HepG2 (cell line): ENCODE data around the gene TIPIN. TPM values are rescaled to one million over a fixed set of nuclear protein-coding genes. Genes with fewer than 3 reads are reported as not detected.

Experiments
- ASH2L ChIP-seq: fragments of 300-600, 200-600 bp; sonication (generic); IDR thresholded peaks from 2 replicates; pipeline ENCODE4 v1.7.0; 2017; ENCODE audit warnings: low read depth, mild to moderate bottlenecking, moderate library complexity, mixed read lengths, low read length; ENCODE audit not compliant: insufficient read length
- ATF1 ChIP-seq: IDR thresholded peaks from 2 replicates; pipeline ENCODE4 v1.6.1; 2016; ENCODE audit warnings: mild to moderate bottlenecking, control low read depth
- CREM ChIP-seq, 2 experiments: sonication (generic) in 1 of 2; formaldehyde crosslinking in 1 of 2; IDR thresholded peaks; 2 replicates each; pipeline versions ENCODE4 v1.4.0 to v1.6.1; 2016 to 2020; ENCODE audit warnings: antibody characterized with exemption in 1 of 2, mild to moderate bottlenecking in 1 of 2, missing genetic modification reagents in 1 of 2
- GATAD1 ChIP-seq: IDR thresholded peaks from 2 replicates; pipeline ENCODE4 v1.6.1; 2016; ENCODE audit warnings: missing genetic modification reagents, missing compliant biosample characterization
- HNRNPH1 ChIP-seq: fragments of 200-400 bp; formaldehyde crosslinking; optimal IDR thresholded peaks from 2 replicates; pipeline ENCODE3; 2017; ENCODE audit warnings: mild to moderate bottlenecking, low read depth, low read length
- MATR3 ChIP-seq: sonication (generic); formaldehyde crosslinking; IDR thresholded peaks from 2 replicates; pipeline ENCODE4 v1.4.0; 2020; ENCODE audit warnings: missing genetic modification reagents
- MLLT10 ChIP-seq: sonication (generic); formaldehyde crosslinking; IDR thresholded peaks from 2 replicates; pipeline ENCODE4 v1.4.0; 2020; ENCODE audit warnings: missing genetic modification reagents
- NCOA1 ChIP-seq: sonication (generic); formaldehyde crosslinking; IDR thresholded peaks from 2 replicates; pipeline ENCODE4 v1.9.0; 2021; ENCODE audit warnings: missing genetic modification reagents
- SALL1 ChIP-seq: sonication (generic); formaldehyde crosslinking; IDR thresholded peaks from 2 replicates; pipeline ENCODE4 v1.8.0; 2022; ENCODE audit warnings: mild to moderate bottlenecking, missing genetic modification reagents
- TBX2 ChIP-seq: sonication (generic); formaldehyde crosslinking; IDR thresholded peaks from 2 replicates; pipeline ENCODE4 v1.5.0; 2020; ENCODE audit warnings: missing genetic modification reagents, mild to moderate bottlenecking, borderline replicate concordance
- ZNF451 ChIP-seq: sonication (generic); formaldehyde crosslinking; IDR thresholded peaks from 2 replicates; pipeline ENCODE4 v1.5.0; 2020; ENCODE audit warnings: mild to moderate bottlenecking, missing genetic modification reagents
- ZNF570 ChIP-seq: sonication (generic); formaldehyde crosslinking; IDR thresholded peaks from 2 replicates; pipeline ENCODE4 v1.4.0; 2020; ENCODE audit warnings: mild to moderate bottlenecking, missing genetic modification reagents, borderline replicate concordance
- ZNF670 ChIP-seq: sonication (generic); formaldehyde crosslinking; IDR thresholded peaks from 2 replicates; pipeline ENCODE4 v1.8.0; 2022; ENCODE audit warnings: mild to moderate bottlenecking, missing genetic modification reagents, borderline replicate concordance
- ZNF777 ChIP-seq: sonication (generic); formaldehyde crosslinking; IDR thresholded peaks from 2 replicates; pipeline ENCODE4 v1.4.0; 2020; ENCODE audit warnings: missing genetic modification reagents
- polyA plus RNA-seq, 8 experiments: library from polyadenylated mRNA; depleted of rRNA in 3 of 8; stranded (reverse) in 7 of 8; unstranded in 1 of 8; fragments of >200 nt; fragmentation: Illumina TruSeq in 4 of 8; extraction: Trizol in 4 of 8; gene quantifications; 2 replicates each; pipeline versions ENCODE4 v1.2.1 to v1.2.3, GENCODE V29; 2011 to 2016; ENCODE audit warnings: low read depth in 4 of 8, missing spikeins in 1 of 8, mixed read lengths in 1 of 8; ENCODE audit not compliant: insufficient read depth in 1 of 8
- total RNA-seq, 5 experiments: library from RNA; depleted of rRNA; stranded (reverse); fragments of >200 nt; fragmentation: Illumina TruSeq; extraction: Trizol; gene quantifications; 2 replicates each; pipeline ENCODE4 v1.2.3, GENCODE V29; 2016; ENCODE audit warnings: low read depth in 1 of 5
- TF ChIP-seq, protein P1 (sequence below): sonication (generic); formaldehyde crosslinking; IDR thresholded peaks from 2 replicates; pipeline ENCODE4 v1.8.1; 2023; ENCODE audit warnings: missing genetic modification reagents, inconsistent platforms, borderline replicate concordance
- TF ChIP-seq, protein P2 (sequence below): sonication (generic); formaldehyde crosslinking; IDR thresholded peaks from 2 replicates; pipeline ENCODE4 v1.4.0; 2020; ENCODE audit warnings: missing genetic modification reagents, borderline replicate concordance
- TF ChIP-seq, protein P3 (sequence below): IDR thresholded peaks from 2 replicates; pipeline ENCODE4 v1.6.1; 2016; ENCODE audit warnings: low read depth
- TF ChIP-seq, protein P4 (sequence below): IDR thresholded peaks from 2 replicates; pipeline ENCODE4 v1.6.1; 2016; ENCODE audit warnings: missing compliant biosample characterization, missing genetic modification reagents, borderline replicate concordance
- TF ChIP-seq, protein P5 (sequence below): sonication (generic); formaldehyde crosslinking; IDR thresholded peaks from 2 replicates; pipeline ENCODE4 v1.5.0; 2020; ENCODE audit warnings: mild to moderate bottlenecking, missing genetic modification reagents, moderate library complexity

Gene TIPIN
- total and polyA plus RNA-seq, 2 of the 13 experiments (the other 11 are each of a cell fraction or from before 2014, with no cell fraction given), result 2.7 to 28.6 TPM

DNA sequence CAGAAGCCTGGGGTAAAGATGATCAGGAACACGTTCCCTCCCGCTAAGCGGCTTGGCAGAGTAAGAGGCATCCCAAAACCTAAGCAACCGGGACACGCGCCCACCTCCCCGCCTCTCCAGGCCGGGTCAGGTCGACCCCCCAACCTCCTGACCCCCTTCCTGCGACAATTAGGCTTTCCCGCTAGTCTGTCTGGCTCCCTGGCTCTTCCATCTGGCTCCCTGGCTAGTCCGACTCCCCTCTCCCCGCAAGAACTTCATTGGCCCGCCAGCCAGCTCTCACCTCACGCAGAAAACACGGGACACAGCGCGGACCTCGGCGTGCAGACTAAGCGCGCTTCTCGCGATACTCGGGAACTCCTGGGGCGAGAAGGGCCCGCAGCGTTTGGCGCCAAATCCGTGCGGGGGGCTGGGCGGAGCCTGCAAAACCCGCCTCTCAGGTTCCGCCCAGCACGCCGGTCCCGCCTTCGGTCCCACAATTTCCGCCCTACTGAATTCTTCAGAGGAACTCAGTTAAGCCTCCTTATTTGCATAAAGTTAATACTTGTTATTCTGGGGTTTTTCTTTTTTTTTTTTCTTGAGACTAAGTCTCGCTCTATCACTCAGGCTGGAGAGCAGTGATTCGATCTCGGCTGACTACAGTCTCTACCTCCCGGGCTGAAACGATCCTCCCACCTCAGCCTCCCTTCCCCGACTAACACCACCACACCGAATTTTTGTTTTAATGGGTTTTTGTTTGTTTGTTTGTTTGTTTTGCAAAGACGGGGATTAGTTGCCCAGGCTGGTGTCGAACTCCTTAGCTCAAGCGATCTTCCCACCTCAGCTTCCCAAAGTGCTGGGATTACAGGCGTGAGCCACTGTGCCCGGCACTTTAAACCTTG is at the start of gene TIPIN (continued):
- TF ChIP-seq CREM (IDR thresholded peaks at IDR 0.05) (peak; percentile 71), CREM (CRISPR knock-in tag; IDR thresholded peaks at IDR 0.05) (0 out of 2 replicates have a peak, but pooled peaks have one; percentile 48), NCOA1 (CRISPR knock-in tag) (no peak), TBX2 (CRISPR knock-in tag) (peak; percentile 92), ASH2L (peak; percentile 85), ZNF570 (CRISPR knock-in tag) (no peak), MATR3 (CRISPR knock-in tag) (no peak), ZNF451 (peak; percentile 64), SALL1 (CRISPR knock-in tag) (peak; percentile 83), ZNF670 (CRISPR knock-in tag) (no peak; the same call in 1 of the 2 replicates), HNRNPH1 (no peak), ATF1 (CRISPR knock-in tag) (peak; percentile 66), ZNF777 (CRISPR knock-in tag) (no peak), MLLT10 (CRISPR knock-in tag) (no peak), GATAD1 (CRISPR knock-in tag) (peak; percentile 89)
- TF ChIP-seq, protein P1, sequence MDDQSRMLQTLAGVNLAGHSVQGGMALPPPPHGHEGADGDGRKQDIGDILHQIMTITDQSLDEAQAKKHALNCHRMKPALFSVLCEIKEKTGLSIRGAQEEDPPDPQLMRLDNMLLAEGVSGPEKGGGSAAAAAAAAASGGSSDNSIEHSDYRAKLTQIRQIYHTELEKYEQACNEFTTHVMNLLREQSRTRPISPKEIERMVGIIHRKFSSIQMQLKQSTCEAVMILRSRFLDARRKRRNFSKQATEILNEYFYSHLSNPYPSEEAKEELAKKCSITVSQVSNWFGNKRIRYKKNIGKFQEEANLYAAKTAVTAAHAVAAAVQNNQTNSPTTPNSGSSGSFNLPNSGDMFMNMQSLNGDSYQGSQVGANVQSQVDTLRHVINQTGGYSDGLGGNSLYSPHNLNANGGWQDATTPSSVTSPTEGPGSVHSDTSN, result no peak
- TF ChIP-seq, protein P2, sequence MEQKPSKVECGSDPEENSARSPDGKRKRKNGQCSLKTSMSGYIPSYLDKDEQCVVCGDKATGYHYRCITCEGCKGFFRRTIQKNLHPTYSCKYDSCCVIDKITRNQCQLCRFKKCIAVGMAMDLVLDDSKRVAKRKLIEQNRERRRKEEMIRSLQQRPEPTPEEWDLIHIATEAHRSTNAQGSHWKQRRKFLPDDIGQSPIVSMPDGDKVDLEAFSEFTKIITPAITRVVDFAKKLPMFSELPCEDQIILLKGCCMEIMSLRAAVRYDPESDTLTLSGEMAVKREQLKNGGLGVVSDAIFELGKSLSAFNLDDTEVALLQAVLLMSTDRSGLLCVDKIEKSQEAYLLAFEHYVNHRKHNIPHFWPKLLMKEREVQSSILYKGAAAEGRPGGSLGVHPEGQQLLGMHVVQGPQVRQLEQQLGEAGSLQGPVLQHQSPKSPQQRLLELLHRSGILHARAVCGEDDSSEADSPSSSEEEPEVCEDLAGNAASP (CRISPR knock-in tag), result no peak; the same call in 1 of the 2 replicates
- TF ChIP-seq, protein P3, sequence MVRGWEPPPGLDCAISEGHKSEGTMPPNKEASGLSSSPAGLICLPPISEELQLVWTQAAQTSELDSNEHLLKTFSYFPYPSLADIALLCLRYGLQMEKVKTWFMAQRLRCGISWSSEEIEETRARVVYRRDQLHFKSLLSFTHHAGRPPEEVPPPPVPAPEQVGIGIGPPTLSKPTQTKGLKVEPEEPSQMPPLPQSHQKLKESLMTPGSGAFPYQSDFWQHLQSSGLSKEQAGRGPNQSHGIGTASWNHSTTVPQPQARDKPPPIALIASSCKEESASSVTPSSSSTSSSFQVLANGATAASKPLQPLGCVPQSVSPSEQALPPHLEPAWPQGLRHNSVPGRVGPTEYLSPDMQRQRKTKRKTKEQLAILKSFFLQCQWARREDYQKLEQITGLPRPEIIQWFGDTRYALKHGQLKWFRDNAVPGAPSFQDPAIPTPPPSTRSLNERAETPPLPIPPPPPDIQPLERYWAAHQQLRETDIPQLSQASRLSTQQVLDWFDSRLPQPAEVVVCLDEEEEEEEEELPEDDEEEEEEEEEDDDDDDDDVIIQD, result peak; percentile 61; the same call in 1 of the 2 replicates
- TF ChIP-seq, protein P4, sequence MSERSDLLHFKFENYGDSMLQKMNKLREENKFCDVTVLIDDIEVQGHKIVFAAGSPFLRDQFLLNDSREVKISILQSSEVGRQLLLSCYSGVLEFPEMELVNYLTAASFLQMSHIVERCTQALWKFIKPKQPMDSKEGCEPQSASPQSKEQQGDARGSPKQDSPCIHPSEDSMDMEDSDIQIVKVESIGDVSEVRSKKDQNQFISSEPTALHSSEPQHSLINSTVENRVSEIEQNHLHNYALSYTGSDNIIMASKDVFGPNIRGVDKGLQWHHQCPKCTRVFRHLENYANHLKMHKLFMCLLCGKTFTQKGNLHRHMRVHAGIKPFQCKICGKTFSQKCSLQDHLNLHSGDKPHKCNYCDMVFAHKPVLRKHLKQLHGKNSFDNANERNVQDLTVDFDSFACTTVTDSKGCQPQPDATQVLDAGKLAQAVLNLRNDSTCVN (CRISPR knock-in tag), result no peak
- TF ChIP-seq, protein P5, sequence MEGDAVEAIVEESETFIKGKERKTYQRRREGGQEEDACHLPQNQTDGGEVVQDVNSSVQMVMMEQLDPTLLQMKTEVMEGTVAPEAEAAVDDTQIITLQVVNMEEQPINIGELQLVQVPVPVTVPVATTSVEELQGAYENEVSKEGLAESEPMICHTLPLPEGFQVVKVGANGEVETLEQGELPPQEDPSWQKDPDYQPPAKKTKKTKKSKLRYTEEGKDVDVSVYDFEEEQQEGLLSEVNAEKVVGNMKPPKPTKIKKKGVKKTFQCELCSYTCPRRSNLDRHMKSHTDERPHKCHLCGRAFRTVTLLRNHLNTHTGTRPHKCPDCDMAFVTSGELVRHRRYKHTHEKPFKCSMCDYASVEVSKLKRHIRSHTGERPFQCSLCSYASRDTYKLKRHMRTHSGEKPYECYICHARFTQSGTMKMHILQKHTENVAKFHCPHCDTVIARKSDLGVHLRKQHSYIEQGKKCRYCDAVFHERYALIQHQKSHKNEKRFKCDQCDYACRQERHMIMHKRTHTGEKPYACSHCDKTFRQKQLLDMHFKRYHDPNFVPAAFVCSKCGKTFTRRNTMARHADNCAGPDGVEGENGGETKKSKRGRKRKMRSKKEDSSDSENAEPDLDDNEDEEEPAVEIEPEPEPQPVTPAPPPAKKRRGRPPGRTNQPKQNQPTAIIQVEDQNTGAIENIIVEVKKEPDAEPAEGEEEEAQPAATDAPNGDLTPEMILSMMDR (CRISPR knock-in tag), result no peak
